Upper lobe of left lung (tissue), 4 donors: ENCODE measurements around the gene SYNRG.

Experiments used
- EP300 ChIP-seq, 4 donors: sonication (generic); formaldehyde crosslinking; IDR thresholded peaks; one replicate each; pipeline ENCODE4 v1.5.1; 2017; ENCODE audit warnings: antibody characterized with exemption in 4 of 4, control low read depth in 2 of 4
- POLR2A ChIP-seq, 4 donors: fragments of 450-650 bp; IDR thresholded peaks; one replicate each; pipeline ENCODE4 v1.5.1; 2016 to 2017; ENCODE audit warnings: antibody characterized with exemption in 4 of 4, mild to moderate bottlenecking in 2 of 4
- POLR2AphosphoS5 ChIP-seq, 2 donors: sonication (generic); formaldehyde crosslinking; IDR thresholded peaks; one replicate each; pipeline ENCODE4 v1.5.1; 2017; ENCODE audit warnings: antibody characterized with exemption in 2 of 2
- TF ChIP-seq, protein P1 (sequence below), 6 experiments: fragments of 450-650 bp in 4 of 6; fragments of 200-600 bp in 2 of 6; sonication (generic) in 2 of 6; IDR thresholded peaks; one replicate each; pipeline ENCODE4 v1.5.1; 2016 to 2019; ENCODE audit warnings: antibody characterized with exemption in 6 of 6

DNA sequence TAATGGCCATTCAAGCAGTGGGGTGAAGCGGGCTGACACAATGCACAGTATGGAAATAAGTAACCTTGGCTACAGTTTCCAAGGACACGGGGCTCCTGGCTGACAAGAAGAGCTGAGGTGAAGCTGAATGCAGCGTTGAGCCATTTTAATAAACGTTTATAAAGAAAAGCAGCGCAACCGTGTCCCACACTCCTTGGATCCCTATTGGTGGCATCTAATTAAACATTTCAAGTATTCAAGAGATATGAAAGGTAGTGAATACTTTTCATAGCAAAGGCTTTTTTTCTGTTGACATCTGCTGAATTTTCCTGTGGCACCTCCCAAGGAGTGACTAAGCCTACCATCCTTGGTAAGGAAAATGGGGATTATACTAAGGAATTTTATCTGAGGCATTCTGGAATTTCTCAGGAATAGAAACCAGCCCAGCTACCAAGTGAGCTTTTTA lies 93.1 kb downstream of the SYNRG start:
- no peak for TF ChIP-seq POLR2AphosphoS5 (IDR thresholded peaks at IDR 0.05)
- TF ChIP-seq, protein P1, sequence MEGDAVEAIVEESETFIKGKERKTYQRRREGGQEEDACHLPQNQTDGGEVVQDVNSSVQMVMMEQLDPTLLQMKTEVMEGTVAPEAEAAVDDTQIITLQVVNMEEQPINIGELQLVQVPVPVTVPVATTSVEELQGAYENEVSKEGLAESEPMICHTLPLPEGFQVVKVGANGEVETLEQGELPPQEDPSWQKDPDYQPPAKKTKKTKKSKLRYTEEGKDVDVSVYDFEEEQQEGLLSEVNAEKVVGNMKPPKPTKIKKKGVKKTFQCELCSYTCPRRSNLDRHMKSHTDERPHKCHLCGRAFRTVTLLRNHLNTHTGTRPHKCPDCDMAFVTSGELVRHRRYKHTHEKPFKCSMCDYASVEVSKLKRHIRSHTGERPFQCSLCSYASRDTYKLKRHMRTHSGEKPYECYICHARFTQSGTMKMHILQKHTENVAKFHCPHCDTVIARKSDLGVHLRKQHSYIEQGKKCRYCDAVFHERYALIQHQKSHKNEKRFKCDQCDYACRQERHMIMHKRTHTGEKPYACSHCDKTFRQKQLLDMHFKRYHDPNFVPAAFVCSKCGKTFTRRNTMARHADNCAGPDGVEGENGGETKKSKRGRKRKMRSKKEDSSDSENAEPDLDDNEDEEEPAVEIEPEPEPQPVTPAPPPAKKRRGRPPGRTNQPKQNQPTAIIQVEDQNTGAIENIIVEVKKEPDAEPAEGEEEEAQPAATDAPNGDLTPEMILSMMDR (IDR thresholded peaks at IDR 0.05), result no peak
- no peak for TF ChIP-seq EP300 (IDR thresholded peaks at IDR 0.05)
- no peak for TF ChIP-seq POLR2A (IDR thresholded peaks at IDR 0.05)
